Measurements from ENCODE around the gene ANKRD10.

Gene ANKRD10

DNA sequence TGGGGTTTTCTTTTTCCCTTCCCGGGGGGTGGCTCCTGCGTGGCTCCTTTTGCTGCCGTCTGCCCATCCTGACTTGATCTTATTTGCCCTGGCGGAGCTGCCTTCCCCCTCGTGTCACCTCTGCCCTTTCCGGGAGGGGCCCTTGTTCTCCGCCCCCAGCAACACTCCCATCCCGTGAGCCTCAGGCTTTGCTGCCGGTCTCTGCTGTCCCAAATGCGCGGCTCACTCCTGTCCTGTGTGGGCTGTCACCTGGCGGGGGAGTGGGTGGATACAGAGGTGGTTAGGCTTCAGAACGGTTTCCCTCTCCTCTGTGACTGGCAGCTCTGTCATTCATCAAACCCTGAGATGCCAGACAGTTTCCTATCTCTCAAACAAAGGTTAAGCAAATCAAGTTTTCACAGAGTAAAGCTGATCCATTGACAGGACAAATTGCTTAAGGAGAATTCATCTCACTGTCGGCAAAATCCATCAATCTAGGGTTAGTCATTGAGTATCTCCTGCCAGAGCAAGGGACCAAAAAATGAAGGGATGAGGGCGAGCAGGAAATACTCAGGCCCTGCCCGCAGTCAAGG is 84.0 kb downstream of the ANKRD10 start:
- no peak for DNase-seq (ENCODE audit: low read depth)

GRCh38 chr13:110830331-110830730 is 84.5 kb downstream of the ANKRD10 start:
- DNase-seq (ENCODE audit: low read depth), result no peak

DNA sequence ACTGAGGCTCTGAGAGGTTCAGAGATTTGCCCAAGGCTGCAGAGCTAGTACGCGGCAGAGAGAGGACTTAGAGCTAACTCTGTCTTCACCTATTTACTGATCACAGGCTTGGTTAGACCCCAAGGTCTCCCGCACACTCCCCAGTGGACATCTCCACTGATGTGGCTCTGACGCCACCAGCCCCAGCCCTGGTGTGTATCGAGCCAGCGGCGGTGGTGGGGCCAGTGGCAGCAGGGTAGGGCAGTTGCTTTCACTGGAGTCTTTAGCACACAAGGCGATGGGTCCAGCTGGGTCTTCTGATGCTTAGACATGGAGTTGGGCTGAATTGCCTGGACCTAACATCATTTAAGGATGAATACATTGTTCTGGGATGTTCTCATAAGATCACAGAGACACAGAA is 85.4 kb downstream of the ANKRD10 start:
- no peak for DNase-seq (ENCODE audit: low read depth)

GRCh38 chr13:110828705-110829104 is 86.2 kb downstream of the ANKRD10 start:
- no peak for DNase-seq (ENCODE audit: low read depth)

Measured in stimulated activated CD8-positive, alpha-beta memory T cell treated with anti-CD3 and anti-CD28 coated beads, Interleukin-15, amount 100 ng/mL, for 24 hours (primary cell).